ENCODE measurements around the gene DTNA.
A peak's percentile ranks its signal among the peaks of the same experiment; 100 is the strongest.

The DTNA gene

GRCh38 chr18:34929336-34929780 lies 219.3 kb downstream of the DTNA start:
- DNase-seq (ENCODE audit: low read depth): peak; percentile 82

GRCh38 chr18:34932363-34932762 lies 222.3 kb downstream of the DTNA start:
- TF ChIP-seq CTCF (conservative IDR thresholded peaks at IDR 0.05; ENCODE audit: low read depth, low read length): no peak
- no peak overlapping the region for H3K4me3 ChIP-seq (ENCODE audit: low read length)
- DNase-seq (ENCODE audit: low read depth): no peak

More at GRCh38 chr18:34929336-34929780, 219.3 kb downstream of the DTNA start:
- no peak for TF ChIP-seq CTCF (conservative IDR thresholded peaks at IDR 0.05; ENCODE audit: low read depth, low read length)
- H3K4me3 ChIP-seq (ENCODE audit: low read length): no peak overlapping the region

GRCh38 chr18:34932792-34933466 lies 222.8 kb downstream of the DTNA start:
- no peak for DNase-seq (ENCODE audit: low read depth)
- H3K4me3 ChIP-seq (ENCODE audit: low read length): no peak overlapping the region
- TF ChIP-seq CTCF (conservative IDR thresholded peaks at IDR 0.05; ENCODE audit: low read depth, low read length): no peak

GRCh38 chr18:34933909-34934661 lies 224.0 kb downstream of the DTNA start:
- DNase-seq (ENCODE audit: low read depth): no peak
- H3K4me3 ChIP-seq (ENCODE audit: low read length): no peak overlapping the region
- no peak for TF ChIP-seq CTCF (conservative IDR thresholded peaks at IDR 0.05; ENCODE audit: low read depth, low read length)

GRCh38 chr18:34936772-34937171 lies 226.7 kb downstream of the DTNA start:
- DNase-seq (ENCODE audit: low read depth): no peak
- no peak for TF ChIP-seq CTCF (conservative IDR thresholded peaks at IDR 0.05; ENCODE audit: low read depth, low read length)
- H3K4me3 ChIP-seq (ENCODE audit: low read length): no peak overlapping the region

GRCh38 chr18:34938090-34938489 lies 228.0 kb downstream of the DTNA start:
- no peak for DNase-seq (ENCODE audit: low read depth)
- H3K4me3 ChIP-seq (ENCODE audit: low read length): no peak overlapping the region
- TF ChIP-seq CTCF (conservative IDR thresholded peaks at IDR 0.05; ENCODE audit: low read depth, low read length): no peak

All from retinal pigment epithelial cell (primary cell).